GM18498 (cell line): ENCODE measurements around the gene SIGLEC15.

ENCODE experiments used
- ATAC-seq: cut with Tn5 transposase; IDR thresholded peaks from one replicate; pipeline ENCODE4 v1.9.1; 2021; ENCODE audit warnings: mild to moderate bottlenecking, moderate library complexity; ENCODE audit not compliant: unreplicated experiment

Gene SIGLEC15

GRCh38 chr18:45874491-45875184 is 49.2 kb downstream of the SIGLEC15 start:
- ATAC-seq: peak; percentile 91

GRCh38 chr18:45876161-45876560 is 50.7 kb downstream of the SIGLEC15 start:
- no peak for ATAC-seq

- no peak for ATAC-seq
These were observed 51.9 kb downstream of the SIGLEC15 start for GRCh38 chr18:45877403-45877802.

- peak; percentile 90 for ATAC-seq
These were observed 54.5 kb downstream of the SIGLEC15 start for GRCh38 chr18:45879681-45880655.

GRCh38 chr18:45880876-45881558 is 55.5 kb downstream of the SIGLEC15 start:
- no peak for ATAC-seq

GRCh38 chr18:45887585-45887984 is 62.1 kb downstream of the SIGLEC15 start:
- ATAC-seq: no peak

GRCh38 chr18:45889419-45890064 is 64.1 kb downstream of the SIGLEC15 start:
- no peak for ATAC-seq

GRCh38 chr18:45890606-45891005 is 65.1 kb downstream of the SIGLEC15 start:
- no peak for ATAC-seq

- ATAC-seq: no peak
These were observed 66.3 kb downstream of the SIGLEC15 start for GRCh38 chr18:45891806-45892205.
